Transverse colon (tissue), 4 donors: ENCODE data around the gene NPIPA1.
"Not testable (repeated sequence)": the region's sequence is repeated elsewhere in the genome, so short reads cannot be mapped to it uniquely, and the experiment has no call there.

ENCODE experiments used
- CTCF ChIP-seq, 5 experiments: fragments of 200-600 bp in 3 of 5; fragments of 450-650 bp in 2 of 5; sonication (generic) in 3 of 5; IDR thresholded peaks; 1 replicate in 2 of 5; 2 replicates in 3 of 5; pipeline ENCODE4 v1.5.1; 2016 to 2017; ENCODE audit warnings: antibody characterized with exemption in 5 of 5, inconsistent platforms in 3 of 5, mild to moderate bottlenecking in 2 of 5, moderate library complexity in 1 of 5
- POLR2A ChIP-seq: fragments of 450-650 bp; IDR thresholded peaks from one replicate; pipeline ENCODE4 v1.6.1; 2016; ENCODE audit warnings: antibody characterized with exemption, mild to moderate bottlenecking, moderate library complexity
- POLR2AphosphoS5 ChIP-seq, 3 donors: sonication (generic); formaldehyde crosslinking; IDR thresholded peaks; one replicate each; pipeline ENCODE4 v1.6.1; 2016; ENCODE audit warnings: antibody characterized with exemption in 3 of 3

- not testable (repeated sequence) for TF ChIP-seq POLR2AphosphoS5 (IDR thresholded peaks at IDR 0.05); CTCF (IDR thresholded peaks at IDR 0.05); POLR2A
These were observed 51.5 kb downstream of the NPIPA1 start for GRCh38 chr16:14988661-14989191.
